ENCODE measurements around the gene MTRF1L. TPM values are rescaled to one million over a fixed set of nuclear protein-coding genes. Genes with fewer than 3 reads are reported as not detected.

The MTRF1L gene
- total RNA-seq, result 10 to 100 TPM; 17.4 to 30.8 TPM
- long read RNA-seq, donor 1, transcript MTRF1L-208 (7 exons, 3,651 nt), result major isoform, 5 of 15 reads
- long read RNA-seq, donor 1, partial matches to known transcripts, result 0 of 15 reads
- long read RNA-seq, donor 1, other reads (novel, unspliced or antisense), result 4 of 15 reads
- long read RNA-seq, donor 2, transcript MTRF1L-203 (7 exons, 3,676 nt), result minor isoform, 12 of 91 reads
- long read RNA-seq, donor 2, transcript MTRF1L-202 (6 exons, 3,539 nt), result minor isoform, 17 of 91 reads
- long read RNA-seq, donor 2, transcript MTRF1L-208 (7 exons, 3,651 nt), result major isoform, 28 of 91 reads
- long read RNA-seq, donor 2, transcript MTRF1L-211 (6 exons, 3,514 nt), result minor isoform, 8 of 91 reads
- long read RNA-seq, donor 2, partial matches to known transcripts, result 8 of 91 reads
- long read RNA-seq, donor 2, other reads (novel, unspliced or antisense), result 16 of 91 reads

- peak; percentile 98 for DNase-seq (ENCODE audit: low spot score)
- intact Hi-C loops (cut with DNase I), result no loop called here
Observed at GRCh38 chr6:153002613-153003365, at the start of gene MTRF1L. Gene MTRF1L (minus strand): TSS chr6:153002709. CDS start chr6:153002685, 24 bp downstream.

- intact Hi-C loops (cut with DNase I), result no loop called here
Observed at GRCh38 chr6:153051801-153052200, 49.3 kb upstream of the MTRF1L start.

GRCh38 chr6:153048631-153049030, 46.1 kb upstream of the MTRF1L start:
- intact Hi-C loops (cut with DNase I), result no loop called here
- no peak for DNase-seq (ENCODE audit: low spot score)

More at GRCh38 chr6:153051801-153052200, 49.3 kb upstream of the MTRF1L start:
- DNase-seq (ENCODE audit: low spot score), result no peak

GRCh38 chr6:153047386-153047785, 44.9 kb upstream of the MTRF1L start:
- intact Hi-C loops (cut with DNase I), result no loop called here
- DNase-seq (ENCODE audit: low spot score), result no peak

GRCh38 chr6:153045271-153045670, 42.8 kb upstream of the MTRF1L start:
- intact Hi-C loops (cut with DNase I), result no loop called here
- DNase-seq (ENCODE audit: low spot score), result no peak

- no peak for DNase-seq (ENCODE audit: low spot score)
- intact Hi-C loops (cut with DNase I), result no loop called here
Observed at GRCh38 chr6:153044295-153044694, 41.8 kb upstream of the MTRF1L start.

- no peak for DNase-seq (ENCODE audit: low spot score)
- intact Hi-C loops (cut with DNase I), result no loop called here
Observed at GRCh38 chr6:153043719-153044118, 41.2 kb upstream of the MTRF1L start.

- intact Hi-C loops (cut with DNase I), result no loop called here
- DNase-seq (ENCODE audit: low spot score), result no peak
Observed at GRCh38 chr6:153038378-153039057, 36.0 kb upstream of the MTRF1L start.

GRCh38 chr6:153034139-153034538, 31.6 kb upstream of the MTRF1L start:
- intact Hi-C loops (cut with DNase I), result no loop called here
- DNase-seq (ENCODE audit: low spot score), result no peak

- intact Hi-C loops (cut with DNase I), result no loop called here
- no peak for DNase-seq (ENCODE audit: low spot score)
Observed at GRCh38 chr6:153032255-153032882, 29.9 kb upstream of the MTRF1L start.

- intact Hi-C loops (cut with DNase I), result no loop called here
Observed at GRCh38 chr6:153031335-153031955, 28.9 kb upstream of the MTRF1L start.

GRCh38 chr6:153028963-153029362, 26.5 kb upstream of the MTRF1L start:
- intact Hi-C loops (cut with DNase I), result no loop called here
- no peak for DNase-seq (ENCODE audit: low spot score)

More at GRCh38 chr6:153031335-153031955, 28.9 kb upstream of the MTRF1L start:
- no peak for DNase-seq (ENCODE audit: low spot score)

- no peak for DNase-seq (ENCODE audit: low spot score)
- intact Hi-C loops (cut with DNase I), result no loop called here
Observed at GRCh38 chr6:153028286-153028685, 25.8 kb upstream of the MTRF1L start.

GRCh38 chr6:153027480-153027879, 25.0 kb upstream of the MTRF1L start:
- DNase-seq (ENCODE audit: low spot score), result no peak
- intact Hi-C loops (cut with DNase I), result no loop called here

GRCh38 chr6:153024709-153025017, 22.2 kb upstream of the MTRF1L start:
- intact Hi-C loops (cut with DNase I), result loop anchor here in 1 of 2 donors (5.0 kb wide), 1 partner anchor 177 kb away; no protein-coding TSS in a partner anchor
- no peak for DNase-seq (ENCODE audit: low spot score)

- intact Hi-C loops (cut with DNase I), result loop anchor here in 1 of 2 donors (5.0 kb wide), 1 partner anchor 177 kb away; no protein-coding TSS in a partner anchor
- DNase-seq (ENCODE audit: low spot score), result no peak
Observed at GRCh38 chr6:153023977-153024708, 21.6 kb upstream of the MTRF1L start.

- DNase-seq (ENCODE audit: low spot score), result no peak
- intact Hi-C loops (cut with DNase I), result no loop called here
Observed at GRCh38 chr6:153018355-153018754, 15.8 kb upstream of the MTRF1L start.

GRCh38 chr6:153016846-153017245, 14.3 kb upstream of the MTRF1L start:
- intact Hi-C loops (cut with DNase I), result no loop called here
- DNase-seq (ENCODE audit: low spot score), result no peak
